Neural progenitor cell (in vitro differentiated cells): ENCODE data around the gene CRLF1. TPM values are rescaled to one million over a fixed set of nuclear protein-coding genes. Genes with fewer than 3 reads are reported as not detected.

ENCODE experiments used
- DNase-seq: peaks from one replicate; pipeline ENCODE4 v3.0.0-alpha.2; 2016; ENCODE audit warnings: low spot score
- H2AFZ ChIP-seq: fragments of 200-600 bp; sonication (generic); replicated peaks from 2 replicates; pipeline ENCODE4 v1.6.1; 2016; ENCODE audit warnings: antibody characterized with exemption
- H3F3A ChIP-seq: fragments of 200-600 bp; sonication (generic); 2 replicates; pipeline ENCODE4 v1.6.1; 2016; ENCODE audit warnings: antibody characterized with exemption, low read depth
- H3K27ac ChIP-seq: fragments of 200-600 bp; sonication (generic); 2 replicates; pipeline ENCODE4 v1.5.1; 2016; ENCODE audit warnings: mild to moderate bottlenecking
- H3K27me3 ChIP-seq: fragments of 200-600 bp; sonication (generic); 2 replicates; pipeline ENCODE4 v1.6.1; 2016; ENCODE audit warnings: mild to moderate bottlenecking, moderate library complexity
- H3K36me3 ChIP-seq: fragments of 200-600 bp; sonication (generic); 2 replicates; pipeline ENCODE4 v1.5.1; 2016
- H3K4me1 ChIP-seq: fragments of 200-600 bp; sonication (generic); 2 replicates; pipeline ENCODE4 v1.6.1; 2016; ENCODE audit warnings: mixed run types
- H3K4me2 ChIP-seq: fragments of 200-600 bp; sonication (generic); 2 replicates; pipeline ENCODE4 v1.6.1; 2016
- H3K4me3 ChIP-seq: fragments of 200-600 bp; sonication (generic); 2 replicates; pipeline ENCODE4 v1.5.1; 2016
- H3K79me2 ChIP-seq: fragments of 200-600 bp; sonication (generic); 2 replicates; pipeline ENCODE4 v1.6.1; 2016; ENCODE audit warnings: low read depth
- H3K9ac ChIP-seq: fragments of 200-600 bp; sonication (generic); 2 replicates; pipeline ENCODE4 v1.6.1; 2016
- H3K9me3 ChIP-seq: fragments of 200-600 bp; sonication (generic); 2 replicates; pipeline ENCODE4 v1.5.1; 2016; ENCODE audit warnings: low read depth
- H4K20me1 ChIP-seq: fragments of 200-600 bp; sonication (generic); 2 replicates; pipeline ENCODE4 v1.6.1; 2016; ENCODE audit warnings: low read depth
- H3K27ac Mint-ChIP-seq: 3 replicates; pipeline ENCODE4 v1.8.0; 2021; ENCODE audit warnings: mixed read lengths
- H3K27me3 Mint-ChIP-seq: 2 replicates; pipeline ENCODE4 v1.8.0; 2022; ENCODE audit warnings: low read depth, mild to moderate bottlenecking, inconsistent platforms, moderate library complexity, mixed read lengths; ENCODE audit not compliant: insufficient read depth
- H3K36me3 Mint-ChIP-seq: 3 replicates; pipeline ENCODE4 v1.8.0; 2021; ENCODE audit warnings: mixed read lengths
- H3K4me1 Mint-ChIP-seq: 3 replicates; pipeline ENCODE4 v1.8.0; 2021; ENCODE audit warnings: mixed read lengths
- H3K4me3 Mint-ChIP-seq: 3 replicates; pipeline ENCODE4 v1.8.0; 2021; ENCODE audit warnings: mild to moderate bottlenecking, moderate library complexity, mixed read lengths
- H3K9me3 Mint-ChIP-seq: 3 replicates; pipeline ENCODE4 v1.8.0; 2020; ENCODE audit warnings: mixed read lengths
- CTCF ChIP-seq: fragments of 200-600 bp; sonication (generic); IDR thresholded peaks from 2 replicates; pipeline ENCODE4 v1.5.1; 2017; ENCODE audit warnings: antibody characterized with exemption, mild to moderate bottlenecking
- EZH2 ChIP-seq: fragments of 200-600 bp; sonication (generic); IDR thresholded peaks from 2 replicates; pipeline ENCODE4 v1.6.1; 2017; ENCODE audit warnings: antibody characterized with exemption, mild to moderate bottlenecking, moderate library complexity
- EZH2phosphoT487 ChIP-seq: fragments of 200-600 bp; sonication (generic); IDR thresholded peaks from 2 replicates; pipeline ENCODE4 v1.6.1; 2017; ENCODE audit warnings: antibody characterized with exemption
- total RNA-seq: library from RNA; depleted of rRNA; stranded (reverse); fragments of >200 nt; gene quantifications from 2 replicates; pipeline ENCODE4 v1.2.3, GENCODE V29; 2015; ENCODE audit warnings: low replicate concordance

The CRLF1 gene
- total RNA-seq, 1 donor from 2014 or later = not detected

- no peak for TF ChIP-seq EZH2
- TF ChIP-seq EZH2phosphoT487 = no peak
- TF ChIP-seq CTCF = no peak
- no peak overlapping the region for H3K4me3 ChIP-seq
- H3K36me3 Mint-ChIP-seq = no peaks in the 10 kb centered on the region
- H3K27me3 ChIP-seq = peaks cover 89% of the 10 kb centered on the region
- no peaks in the 10 kb centered on the region for H3K9me3 Mint-ChIP-seq
- peak overlapping the region; percentile 64 for H3K4me2 ChIP-seq
- H3K79me2 ChIP-seq = no peaks in the 10 kb centered on the region
- no peak overlapping the region for H3K9ac ChIP-seq
- H3K4me1 Mint-ChIP-seq = peaks cover 20% of the 10 kb centered on the region
- no peak overlapping the region for H2AFZ ChIP-seq
- H3K27ac ChIP-seq = no peak overlapping the region
- H3K4me1 ChIP-seq = peaks cover 27% of the 10 kb centered on the region
- H3K9me3 ChIP-seq = no peaks in the 10 kb centered on the region
- peak; percentile 47 for DNase-seq
- H3K27ac Mint-ChIP-seq = no peak overlapping the region
- no peak overlapping the region for H3K4me3 Mint-ChIP-seq
- peaks cover 30% of the 10 kb centered on the region for H3K27me3 Mint-ChIP-seq
- H3K36me3 ChIP-seq = no peaks in the 10 kb centered on the region
- peaks cover 10% of the 10 kb centered on the region for H4K20me1 ChIP-seq
- peaks cover 29% of the 10 kb centered on the region for H3F3A ChIP-seq
Observed at GRCh38 chr19:18597809-18598660, 8.6 kb downstream of the CRLF1 start.

- Histone ChIP-seq H3K9me3 (no peaks in the 10 kb centered on the region), H3K4me3 (no peak overlapping the region), H3K9ac (no peak overlapping the region), H3K36me3 (no peaks in the 10 kb centered on the region), H3F3A (peaks cover 24% of the 10 kb centered on the region), H4K20me1 (peaks cover 4% of the 10 kb centered on the region), H3K4me2 (no peak overlapping the region), H3K4me1 (peaks cover 27% of the 10 kb centered on the region), H3K79me2 (no peaks in the 10 kb centered on the region), H2AFZ (no peak overlapping the region), H3K27ac (no peak overlapping the region), H3K27me3 (peaks cover 76% of the 10 kb centered on the region)
- no peak overlapping the region for H3K27ac Mint-ChIP-seq
- H3K4me3 Mint-ChIP-seq = peak overlapping the region; percentile 60
- peaks cover 21% of the 10 kb centered on the region for H3K27me3 Mint-ChIP-seq
- peak; percentile 61 for DNase-seq
- no peaks in the 10 kb centered on the region for H3K9me3 Mint-ChIP-seq
- no peak for TF ChIP-seq CTCF
- no peak for TF ChIP-seq EZH2phosphoT487
- H3K36me3 Mint-ChIP-seq = no peaks in the 10 kb centered on the region
- H3K4me1 Mint-ChIP-seq = peaks cover 18% of the 10 kb centered on the region
Observed at GRCh38 chr19:18596752-18597157, 9.8 kb downstream of the CRLF1 start.

GRCh38 chr19:18595475-18595874 is 11.1 kb downstream of the CRLF1 start:
- H3K27me3 Mint-ChIP-seq = peaks cover 18% of the 10 kb centered on the region

More at GRCh38 chr19:18595475-18595874, 11.1 kb downstream of the CRLF1 start:
- H3F3A ChIP-seq = peaks cover 35% of the 10 kb centered on the region
- no peak overlapping the region for H3K9ac ChIP-seq
- DNase-seq = no peak
- peaks cover under 1% of the 10 kb centered on the region for H3K9me3 Mint-ChIP-seq
- H3K36me3 ChIP-seq = no peaks in the 10 kb centered on the region
- H3K4me3 Mint-ChIP-seq = peak overlapping the region; percentile 72
- H2AFZ ChIP-seq = no peak overlapping the region
- H3K4me1 Mint-ChIP-seq = peaks cover 23% of the 10 kb centered on the region
- peaks cover 27% of the 10 kb centered on the region for H3K4me1 ChIP-seq
- H3K4me3 ChIP-seq = no peak overlapping the region
- H4K20me1 ChIP-seq = peaks cover 11% of the 10 kb centered on the region
- H3K36me3 Mint-ChIP-seq = peaks cover 2% of the 10 kb centered on the region
- H3K4me2 ChIP-seq = peak overlapping the region; percentile 99
- TF ChIP-seq EZH2phosphoT487 (no peak), CTCF (no peak), EZH2 (no peak)
- no peak overlapping the region for H3K27ac Mint-ChIP-seq
- H3K79me2 ChIP-seq = no peaks in the 10 kb centered on the region
- peaks cover 63% of the 10 kb centered on the region for H3K27me3 ChIP-seq
- H3K27ac ChIP-seq = no peak overlapping the region
- H3K9me3 ChIP-seq = no peaks in the 10 kb centered on the region
